Measurements from ENCODE around the gene CFAP221.

CFAP221 gene

GRCh38 chr2:119544075-119544938, at the start of gene CFAP221:
CFAP221 (plus strand) TSS chr2:119544449; CDS start chr2:119546132, 1,683 bp downstream.
- no peaks in the 10 kb centered on the region for H3K36me3 ChIP-seq (ENCODE audit: control insufficient read depth in 2 of 2, insufficient read depth in 2 of 2, low read length in 2 of 2)
- H3K9ac ChIP-seq (ENCODE audit: low read length in 2 of 2), result peak within 1 kb of the TSS; percentile 58 to 79
- H3K27ac ChIP-seq (ENCODE audit: low read length), result peak within 1 kb of the TSS; percentile 80
- H3K9me3 ChIP-seq (ENCODE audit: control insufficient read depth in 2 of 2, low read length in 2 of 2), result peaks cover 0 to 6% of the 10 kb centered on the region in 2 donors
- H3K4me1 ChIP-seq (ENCODE audit: control insufficient read depth, insufficient read depth, low read length), result peaks cover 16% of the 10 kb centered on the region
- H3K27me3 ChIP-seq (ENCODE audit: control insufficient read depth in 1 of 2, insufficient read depth in 2 of 2, low read length in 2 of 2), result no peaks in the 10 kb centered on the region
- H3K4me3 ChIP-seq (ENCODE audit: low read length in 2 of 2), result peak within 1 kb of the TSS; percentile 69 to 81

- H3K9ac ChIP-seq (ENCODE audit: low read length in 2 of 2), result no peak overlapping the region
- H3K9me3 ChIP-seq (ENCODE audit: control insufficient read depth in 2 of 2, low read length in 2 of 2), result no peaks in the 10 kb centered on the region
- H3K27me3 ChIP-seq (ENCODE audit: control insufficient read depth in 1 of 2, insufficient read depth in 2 of 2, low read length in 2 of 2), result no peaks in the 10 kb centered on the region
- H3K4me3 ChIP-seq (ENCODE audit: low read length in 2 of 2), result no peak overlapping the region
- no peaks in the 10 kb centered on the region for H3K36me3 ChIP-seq (ENCODE audit: control insufficient read depth in 2 of 2, insufficient read depth in 2 of 2, low read length in 2 of 2)
- no peak overlapping the region for H3K27ac ChIP-seq (ENCODE audit: low read length)
- H3K4me1 ChIP-seq (ENCODE audit: control insufficient read depth, insufficient read depth, low read length), result peaks cover 2% of the 10 kb centered on the region
Measured at GRCh38 chr2:119495948-119496347, 48.3 kb upstream of the CFAP221 start.

DNA sequence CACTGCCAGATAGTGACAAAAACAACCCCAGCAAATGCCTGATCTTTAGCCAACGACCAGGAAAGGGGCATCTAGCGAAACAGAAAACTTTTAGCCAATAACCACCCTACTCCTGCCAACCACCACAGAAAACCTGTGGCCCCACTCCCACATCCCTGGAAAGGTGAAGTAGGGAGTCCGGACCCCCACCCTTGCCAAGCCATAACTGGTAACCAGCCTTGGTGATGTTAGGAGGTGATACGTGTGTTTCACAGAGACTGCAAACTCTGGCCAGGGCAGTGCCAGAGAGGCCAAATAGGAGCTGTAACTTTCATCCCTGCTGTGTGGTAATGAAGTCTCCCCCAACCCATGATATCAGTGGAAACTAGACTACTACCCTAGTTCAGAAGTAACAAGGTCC, 47.6 kb upstream of the CFAP221 start:
- H3K27ac ChIP-seq (ENCODE audit: low read length), result no peak overlapping the region
- no peaks in the 10 kb centered on the region for H3K27me3 ChIP-seq (ENCODE audit: control insufficient read depth in 1 of 2, insufficient read depth in 2 of 2, low read length in 2 of 2)
- H3K9me3 ChIP-seq (ENCODE audit: control insufficient read depth in 2 of 2, low read length in 2 of 2), result no peaks in the 10 kb centered on the region
- no peak overlapping the region for H3K4me3 ChIP-seq (ENCODE audit: low read length in 2 of 2)
- H3K9ac ChIP-seq (ENCODE audit: low read length in 2 of 2), result no peak overlapping the region
- no peaks in the 10 kb centered on the region for H3K36me3 ChIP-seq (ENCODE audit: control insufficient read depth in 2 of 2, insufficient read depth in 2 of 2, low read length in 2 of 2)
- peaks cover 2% of the 10 kb centered on the region for H3K4me1 ChIP-seq (ENCODE audit: control insufficient read depth, insufficient read depth, low read length)

DNA sequence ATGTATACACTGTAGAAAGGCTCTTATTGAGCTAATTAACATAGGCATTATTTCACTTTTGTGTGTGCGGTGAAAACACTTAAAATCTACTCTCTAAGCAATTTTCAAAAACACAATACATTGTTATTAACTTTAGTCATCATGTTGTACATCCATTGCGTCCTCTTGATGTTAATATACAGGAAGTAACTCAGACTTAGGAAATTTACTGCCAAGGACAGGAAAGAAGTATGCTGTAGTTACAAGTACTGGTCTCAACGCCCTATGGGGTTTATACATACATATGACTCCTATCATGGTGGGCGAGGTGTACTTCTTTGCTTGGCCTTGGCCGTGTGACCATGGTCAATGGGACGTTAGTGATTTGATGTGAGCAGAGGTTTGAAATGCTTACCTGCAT, 35.5 kb upstream of the CFAP221 start:
- no peak overlapping the region for H3K9ac ChIP-seq (ENCODE audit: low read length in 2 of 2)
- no peaks in the 10 kb centered on the region for H3K36me3 ChIP-seq (ENCODE audit: control insufficient read depth in 2 of 2, insufficient read depth in 2 of 2, low read length in 2 of 2)
- no peaks in the 10 kb centered on the region for H3K4me1 ChIP-seq (ENCODE audit: control insufficient read depth, insufficient read depth, low read length)
- no peaks in the 10 kb centered on the region for H3K9me3 ChIP-seq (ENCODE audit: control insufficient read depth in 2 of 2, low read length in 2 of 2)
- H3K27me3 ChIP-seq (ENCODE audit: control insufficient read depth in 1 of 2, insufficient read depth in 2 of 2, low read length in 2 of 2), result no peaks in the 10 kb centered on the region
- H3K27ac ChIP-seq (ENCODE audit: low read length), result no peak overlapping the region
- H3K4me3 ChIP-seq (ENCODE audit: low read length in 2 of 2), result no peak overlapping the region

GRCh38 chr2:119511989-119512388, 32.3 kb upstream of the CFAP221 start:
- no peaks in the 10 kb centered on the region for H3K9me3 ChIP-seq (ENCODE audit: control insufficient read depth in 2 of 2, low read length in 2 of 2)
- no peaks in the 10 kb centered on the region for H3K4me1 ChIP-seq (ENCODE audit: control insufficient read depth, insufficient read depth, low read length)
- H3K9ac ChIP-seq (ENCODE audit: low read length in 2 of 2), result no peak overlapping the region
- no peaks in the 10 kb centered on the region for H3K36me3 ChIP-seq (ENCODE audit: control insufficient read depth in 2 of 2, insufficient read depth in 2 of 2, low read length in 2 of 2)
- H3K4me3 ChIP-seq (ENCODE audit: low read length in 2 of 2), result no peak overlapping the region
- H3K27ac ChIP-seq (ENCODE audit: low read length), result no peak overlapping the region
- no peaks in the 10 kb centered on the region for H3K27me3 ChIP-seq (ENCODE audit: control insufficient read depth in 1 of 2, insufficient read depth in 2 of 2, low read length in 2 of 2)

- Histone ChIP-seq H3K27me3 (ENCODE audit: control insufficient read depth in 1 of 2, insufficient read depth in 2 of 2, low read length in 2 of 2) (no peaks in the 10 kb centered on the region), H3K4me1 (ENCODE audit: control insufficient read depth, insufficient read depth, low read length) (peaks cover 3% of the 10 kb centered on the region), H3K27ac (ENCODE audit: low read length) (no peak overlapping the region), H3K4me3 (ENCODE audit: low read length in 2 of 2) (no peak overlapping the region), H3K36me3 (ENCODE audit: control insufficient read depth in 2 of 2, insufficient read depth in 2 of 2, low read length in 2 of 2) (no peaks in the 10 kb centered on the region), H3K9ac (ENCODE audit: low read length in 2 of 2) (no peak overlapping the region), H3K9me3 (ENCODE audit: control insufficient read depth in 2 of 2, low read length in 2 of 2) (no peaks in the 10 kb centered on the region)
Measured at GRCh38 chr2:119512946-119513345, 31.3 kb upstream of the CFAP221 start.

DNA sequence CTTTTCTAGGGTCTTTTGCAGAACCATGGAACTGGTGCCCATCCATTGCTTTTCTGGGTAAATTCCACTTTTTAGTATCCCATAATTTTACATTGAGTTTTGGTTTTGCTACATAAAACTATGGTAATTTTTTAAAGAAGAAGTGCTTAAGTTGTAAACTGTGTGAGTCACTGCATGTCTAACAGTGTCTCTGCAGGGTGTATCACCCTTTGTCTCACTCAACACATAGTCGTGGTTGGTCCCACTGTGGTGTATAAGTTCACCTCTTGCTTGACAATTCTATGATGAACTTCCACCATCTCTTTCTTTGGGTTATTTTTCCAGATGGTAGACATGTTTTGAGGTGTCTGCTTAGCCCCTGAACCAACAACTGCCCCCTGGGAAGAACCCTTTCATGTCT, 30.4 kb upstream of the CFAP221 start:
- Histone ChIP-seq H3K4me1 (ENCODE audit: control insufficient read depth, insufficient read depth, low read length) (peaks cover 6% of the 10 kb centered on the region), H3K27ac (ENCODE audit: low read length) (no peak overlapping the region), H3K4me3 (ENCODE audit: low read length in 2 of 2) (no peak overlapping the region), H3K9ac (ENCODE audit: low read length in 2 of 2) (no peak overlapping the region), H3K9me3 (ENCODE audit: control insufficient read depth in 2 of 2, low read length in 2 of 2) (no peaks in the 10 kb centered on the region), H3K36me3 (ENCODE audit: control insufficient read depth in 2 of 2, insufficient read depth in 2 of 2, low read length in 2 of 2) (no peaks in the 10 kb centered on the region), H3K27me3 (ENCODE audit: control insufficient read depth in 1 of 2, insufficient read depth in 2 of 2, low read length in 2 of 2) (no peaks in the 10 kb centered on the region)

GRCh38 chr2:119516121-119516520, 28.1 kb upstream of the CFAP221 start:
- Histone ChIP-seq H3K9ac (ENCODE audit: low read length in 2 of 2) (no peak overlapping the region), H3K36me3 (ENCODE audit: control insufficient read depth in 2 of 2, insufficient read depth in 2 of 2, low read length in 2 of 2) (no peaks in the 10 kb centered on the region), H3K27me3 (ENCODE audit: control insufficient read depth in 1 of 2, insufficient read depth in 2 of 2, low read length in 2 of 2) (no peaks in the 10 kb centered on the region), H3K4me1 (ENCODE audit: control insufficient read depth, insufficient read depth, low read length) (peaks cover 15% of the 10 kb centered on the region), H3K9me3 (ENCODE audit: control insufficient read depth in 2 of 2, low read length in 2 of 2) (no peaks in the 10 kb centered on the region), H3K4me3 (ENCODE audit: low read length in 2 of 2) (no peak overlapping the region), H3K27ac (ENCODE audit: low read length) (no peak overlapping the region)

DNA sequence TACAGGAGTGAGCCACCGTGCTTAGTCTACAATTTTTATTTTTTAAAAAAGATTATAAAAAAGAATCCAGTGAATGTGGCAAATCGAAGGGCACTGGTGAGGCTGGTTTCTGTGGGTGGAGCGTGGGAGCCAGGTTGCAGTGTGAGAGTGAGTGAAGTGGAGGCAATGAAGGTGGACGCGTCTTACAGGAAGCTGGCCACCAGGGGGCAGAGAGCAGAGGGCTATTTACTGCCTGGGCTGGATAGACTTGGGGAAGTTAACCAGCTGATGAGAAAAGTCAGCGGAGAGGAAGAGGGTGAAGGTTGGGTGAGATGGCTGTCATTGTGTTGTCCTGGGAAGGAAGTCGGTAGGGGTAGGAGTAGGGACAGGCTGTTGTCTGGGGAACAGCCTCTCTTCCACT, 26.8 kb upstream of the CFAP221 start:
- Histone ChIP-seq H3K27ac (ENCODE audit: low read length) (no peak overlapping the region), H3K4me3 (ENCODE audit: low read length in 2 of 2) (no peak overlapping the region), H3K36me3 (ENCODE audit: control insufficient read depth in 2 of 2, insufficient read depth in 2 of 2, low read length in 2 of 2) (no peaks in the 10 kb centered on the region), H3K27me3 (ENCODE audit: control insufficient read depth in 1 of 2, insufficient read depth in 2 of 2, low read length in 2 of 2) (no peaks in the 10 kb centered on the region), H3K4me1 (ENCODE audit: control insufficient read depth, insufficient read depth, low read length) (peaks cover 23% of the 10 kb centered on the region), H3K9me3 (ENCODE audit: control insufficient read depth in 2 of 2, low read length in 2 of 2) (no peaks in the 10 kb centered on the region), H3K9ac (ENCODE audit: low read length in 2 of 2) (no peak overlapping the region)

- no peak overlapping the region for H3K27ac ChIP-seq (ENCODE audit: low read length)
- H3K4me1 ChIP-seq (ENCODE audit: control insufficient read depth, insufficient read depth, low read length), result peaks cover 28% of the 10 kb centered on the region
- H3K36me3 ChIP-seq (ENCODE audit: control insufficient read depth in 2 of 2, insufficient read depth in 2 of 2, low read length in 2 of 2), result no peaks in the 10 kb centered on the region
- H3K4me3 ChIP-seq (ENCODE audit: low read length in 2 of 2), result no peak overlapping the region
- no peak overlapping the region for H3K9ac ChIP-seq (ENCODE audit: low read length in 2 of 2)
- peaks cover 0 to 1% of the 10 kb centered on the region in 2 donors for H3K27me3 ChIP-seq (ENCODE audit: control insufficient read depth in 1 of 2, insufficient read depth in 2 of 2, low read length in 2 of 2)
- H3K9me3 ChIP-seq (ENCODE audit: control insufficient read depth in 2 of 2, low read length in 2 of 2), result no peaks in the 10 kb centered on the region
Measured at GRCh38 chr2:119518401-119519056, 25.7 kb upstream of the CFAP221 start.

GRCh38 chr2:119519057-119519408, 25.2 kb upstream of the CFAP221 start:
- Histone ChIP-seq H3K9me3 (ENCODE audit: control insufficient read depth in 2 of 2, low read length in 2 of 2) (no peaks in the 10 kb centered on the region), H3K27ac (ENCODE audit: low read length) (no peak overlapping the region), H3K27me3 (ENCODE audit: control insufficient read depth in 1 of 2, insufficient read depth in 2 of 2, low read length in 2 of 2) (peaks cover 0 to 4% of the 10 kb centered on the region in 2 donors), H3K4me1 (ENCODE audit: control insufficient read depth, insufficient read depth, low read length) (peaks cover 33% of the 10 kb centered on the region), H3K4me3 (ENCODE audit: low read length in 2 of 2) (no peak overlapping the region), H3K36me3 (ENCODE audit: control insufficient read depth in 2 of 2, insufficient read depth in 2 of 2, low read length in 2 of 2) (no peaks in the 10 kb centered on the region), H3K9ac (ENCODE audit: low read length in 2 of 2) (no peak overlapping the region)

All from stomach smooth muscle (tissue), 2 donors.